Fibroblast of peridontal ligament (primary cell): ENCODE results near the gene IGF1R.

Source experiments
- DNase-seq: peaks from one replicate; pipeline ENCODE4 v3.0.0-alpha.2; 2010; ENCODE audit errors: extremely low read depth

Gene IGF1R

GRCh38 chr15:98775498-98776230 is 127.3 kb downstream of the IGF1R start:
- peak; percentile 62 for DNase-seq

DNA sequence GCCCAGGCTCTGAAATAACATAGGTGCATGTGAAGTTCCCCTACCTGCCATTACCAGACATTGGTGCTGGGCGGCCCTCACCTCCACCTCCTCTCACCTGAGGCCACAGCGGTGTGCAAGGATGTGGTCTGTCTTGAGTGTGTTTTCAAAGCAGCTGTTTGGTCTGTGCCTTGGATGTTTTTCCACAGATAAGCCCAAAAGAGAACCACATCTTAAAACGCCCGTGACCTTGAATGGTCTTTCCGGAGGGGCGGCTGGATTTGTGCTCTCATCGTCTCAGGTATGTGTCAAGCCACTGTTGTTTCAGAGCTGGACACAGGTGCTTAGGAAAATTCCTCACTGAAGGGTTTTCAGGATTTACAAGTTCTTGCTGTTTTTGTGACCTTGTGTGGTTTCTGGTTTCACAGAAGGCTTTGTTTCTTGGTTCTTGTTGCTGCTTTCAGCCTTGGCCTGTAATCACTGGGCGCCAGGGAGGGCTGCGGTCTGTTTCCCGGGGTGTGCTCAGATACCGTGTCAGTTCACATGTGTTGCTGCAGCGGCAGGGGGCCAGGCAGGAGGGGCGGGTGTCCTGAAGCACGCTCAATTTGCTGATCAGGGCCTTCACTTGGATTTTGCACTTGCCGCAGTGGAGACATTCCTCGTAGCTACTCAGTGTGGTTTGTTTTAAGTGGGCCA is 128.4 kb downstream of the IGF1R start:
- peak; percentile 83 for DNase-seq

DNA sequence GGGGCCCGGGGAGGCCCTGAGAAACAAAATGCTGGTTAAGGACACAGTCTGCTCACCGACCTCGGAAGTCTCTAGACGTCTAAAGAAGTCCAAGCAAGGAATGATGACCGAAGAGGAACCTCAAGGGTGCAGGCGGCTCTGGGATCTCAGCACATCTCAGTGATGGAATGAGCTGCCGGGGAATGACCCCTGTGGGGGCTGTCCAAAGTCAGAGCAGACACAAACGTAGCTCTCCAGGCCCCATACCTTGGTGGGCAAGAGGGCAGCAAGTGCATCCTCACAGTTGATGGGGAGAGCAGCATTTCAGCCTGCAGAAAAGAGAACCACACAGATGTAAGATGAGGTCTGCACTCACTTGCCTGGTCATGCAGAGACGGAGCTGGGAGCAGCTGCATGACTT is 129.1 kb downstream of the IGF1R start:
- DNase-seq, result no peak

- no peak for DNase-seq
Measured at GRCh38 chr15:98778263-98778959, 130.1 kb downstream of the IGF1R start.

- DNase-seq, result no peak
Measured at GRCh38 chr15:98778960-98779359, 130.6 kb downstream of the IGF1R start.

- peak; percentile 78 for DNase-seq
Measured at GRCh38 chr15:98779463-98780071, 131.2 kb downstream of the IGF1R start.

DNA sequence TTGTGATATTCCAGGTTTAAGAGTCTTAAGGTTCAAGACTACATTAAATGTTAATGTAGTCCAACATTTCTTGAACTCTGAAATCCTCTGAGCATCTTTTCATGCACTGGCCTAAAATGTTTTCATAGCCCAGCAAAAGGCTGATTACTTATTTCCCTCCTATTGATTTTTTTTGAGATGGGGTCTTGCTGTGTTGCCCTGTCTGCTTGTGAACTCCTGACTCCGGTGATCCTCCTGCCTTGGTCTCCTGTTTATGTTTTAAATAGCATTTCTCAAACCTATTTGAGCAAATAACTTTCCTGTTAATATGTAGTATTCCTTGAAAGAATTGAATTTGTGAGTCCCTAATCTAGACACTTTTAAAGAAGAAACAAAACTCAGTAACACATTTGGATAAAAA is 133.5 kb downstream of the IGF1R start:
- DNase-seq, result no peak

GRCh38 chr15:98782801-98783200 is 134.5 kb downstream of the IGF1R start:
- no peak for DNase-seq

- no peak for DNase-seq
Measured at GRCh38 chr15:98785431-98785806, 137.1 kb downstream of the IGF1R start.

GRCh38 chr15:98785807-98786621 is 137.7 kb downstream of the IGF1R start:
- no peak for DNase-seq

DNA sequence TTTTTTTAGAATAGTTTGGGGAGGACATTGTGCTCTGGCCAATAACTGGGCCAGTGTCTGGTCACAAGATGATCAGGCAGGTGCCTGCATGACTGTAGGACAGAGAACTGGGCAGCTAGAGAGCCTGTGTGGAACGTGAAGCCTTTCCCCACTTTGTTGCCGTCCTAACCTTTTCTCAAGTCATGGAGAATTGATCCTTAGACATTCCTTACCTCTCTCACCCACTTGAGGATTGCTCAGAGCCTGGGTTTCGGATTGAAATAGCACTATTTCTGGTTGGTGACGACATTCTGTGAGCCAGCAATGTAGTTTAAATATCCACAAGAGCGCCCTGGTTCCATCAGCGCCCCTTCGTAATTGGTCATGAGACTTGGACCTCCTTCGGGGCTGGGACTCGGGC is 138.4 kb downstream of the IGF1R start:
- DNase-seq, result no peak

DNA sequence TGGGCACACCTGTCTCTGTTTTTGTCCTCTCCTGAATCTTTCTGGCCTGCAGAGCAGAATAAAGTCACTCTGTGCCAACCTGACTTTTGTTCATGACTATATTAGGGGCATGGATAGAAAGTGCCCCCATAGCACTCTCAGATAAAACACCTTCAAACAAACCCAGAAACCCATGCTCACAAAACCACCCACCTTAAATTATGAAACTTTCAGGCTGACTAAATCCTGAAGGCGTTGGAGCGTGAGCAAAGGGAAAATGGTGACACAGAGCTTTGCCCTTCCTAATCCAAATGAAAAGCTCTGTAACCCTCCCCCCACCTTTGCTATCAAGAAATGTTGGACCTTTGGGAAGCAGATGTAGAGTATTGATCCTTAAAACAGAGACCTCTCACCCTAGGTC is 138.9 kb downstream of the IGF1R start:
- DNase-seq, result no peak

DNA sequence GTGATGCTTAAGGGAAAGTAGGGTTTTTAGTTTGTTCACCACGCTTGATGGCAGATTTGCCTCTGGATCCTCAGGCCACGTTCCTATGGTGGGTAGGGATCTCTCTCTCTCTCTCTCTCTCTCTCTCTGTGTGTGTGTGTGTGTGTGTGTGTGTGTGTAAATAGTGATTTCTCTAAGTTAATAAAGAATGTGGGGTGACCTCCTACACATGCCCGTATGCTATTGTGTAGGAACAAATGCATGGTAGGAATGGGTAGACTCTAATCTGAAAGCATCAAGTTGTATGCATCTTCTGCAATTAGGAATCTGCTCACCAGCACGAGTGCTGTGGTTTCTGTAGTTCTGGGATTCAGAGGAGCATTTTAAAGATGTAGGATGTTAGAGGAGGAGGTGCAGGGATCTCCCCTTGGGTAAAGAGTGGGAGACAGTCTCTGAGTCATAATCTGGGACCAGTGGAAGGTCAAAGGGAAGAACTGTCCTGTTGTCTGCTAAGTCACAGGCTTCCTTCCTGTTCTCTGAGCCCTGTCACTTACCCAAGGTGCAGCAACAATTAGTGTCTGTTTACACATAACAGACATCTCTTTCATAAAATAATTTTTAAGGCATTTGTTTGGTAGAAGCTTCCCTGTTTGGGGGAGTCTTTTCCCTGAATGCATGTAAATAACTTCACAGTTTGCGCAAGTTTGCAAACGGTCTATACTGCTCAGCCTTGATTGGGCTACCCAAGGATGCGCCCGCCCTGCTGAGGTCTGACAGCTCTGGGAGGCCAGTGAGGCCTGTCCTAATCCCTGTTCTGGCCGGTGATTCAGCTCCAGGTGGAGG is 139.8 kb downstream of the IGF1R start:
- DNase-seq, result no peak

GRCh38 chr15:98789020-98789419 is 140.7 kb downstream of the IGF1R start:
- no peak for DNase-seq

DNA sequence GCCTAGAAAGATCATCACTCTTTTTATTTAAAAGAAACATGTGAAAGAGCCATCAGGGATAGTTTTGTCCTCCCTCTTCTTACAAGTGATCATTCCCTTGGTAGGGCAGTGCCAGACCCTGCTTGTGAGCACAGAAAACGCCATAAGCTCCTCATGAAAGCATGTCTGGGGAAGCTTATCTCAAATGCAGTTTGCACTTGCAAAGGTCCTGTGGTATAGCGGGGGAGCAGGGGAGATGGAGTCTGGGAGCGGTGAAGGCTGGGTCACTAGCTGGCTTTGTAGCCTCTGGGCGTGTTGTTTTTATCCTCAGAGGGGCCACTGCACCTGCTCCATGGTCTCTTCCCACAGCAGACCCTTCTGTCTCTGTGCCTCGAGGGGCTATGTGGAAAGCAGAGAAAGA is 141.9 kb downstream of the IGF1R start:
- no peak for DNase-seq

DNA sequence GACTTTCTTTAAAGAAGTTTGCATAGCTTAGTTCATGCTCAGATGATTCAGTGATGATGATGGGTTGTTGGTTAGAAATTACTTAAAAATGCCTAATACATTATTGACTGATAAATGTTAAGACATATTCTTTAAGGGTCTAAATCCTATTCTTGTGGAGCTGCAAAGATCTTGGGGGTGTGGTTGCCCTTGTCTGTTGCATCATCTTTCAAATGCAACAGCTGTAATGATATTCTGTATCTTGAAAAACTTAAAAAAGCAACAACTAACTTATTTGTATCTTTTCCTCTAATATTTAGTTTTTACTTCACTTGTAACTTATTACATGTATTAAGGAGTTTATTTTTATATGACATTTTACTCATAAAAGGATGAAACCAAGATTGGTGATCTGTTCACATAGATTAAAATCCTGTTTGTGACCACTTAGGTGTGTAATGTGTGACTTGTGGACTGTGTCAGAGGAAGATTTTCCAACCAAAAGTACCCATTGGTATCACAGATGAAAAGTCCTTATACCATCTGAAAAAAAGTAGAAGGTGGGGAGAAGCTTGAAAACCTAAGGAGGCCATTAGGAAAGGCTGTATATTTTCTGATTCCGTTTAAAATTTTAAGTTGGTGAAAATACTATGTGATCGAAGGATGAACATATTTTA is 142.8 kb downstream of the IGF1R start:
- peak; percentile 34 for DNase-seq

- DNase-seq, result no peak
Measured at GRCh38 chr15:98792117-98792516, 143.8 kb downstream of the IGF1R start.

DNA sequence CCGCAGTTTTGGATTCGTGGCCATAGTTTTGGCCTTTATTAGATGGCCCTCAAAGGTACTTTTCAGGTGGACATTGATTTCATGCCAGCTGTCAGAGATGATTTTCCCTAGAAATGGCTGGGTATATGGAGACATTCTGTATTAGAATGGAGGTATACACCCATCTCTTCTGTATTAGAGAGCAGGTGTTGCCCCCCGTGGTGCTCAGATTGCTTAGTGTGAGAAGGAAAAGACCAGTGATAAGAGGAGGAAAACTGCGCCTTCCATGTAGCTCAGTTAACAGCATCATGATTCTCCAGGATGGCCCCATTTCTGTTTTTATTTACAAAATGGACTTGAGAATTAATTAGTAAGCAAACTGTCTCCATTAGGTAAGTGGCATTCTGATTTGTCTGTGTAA is 145.9 kb downstream of the IGF1R start:
- DNase-seq, result no peak

- peak; percentile 19 for DNase-seq
Measured at GRCh38 chr15:98794748-98795147, 146.4 kb downstream of the IGF1R start.

DNA sequence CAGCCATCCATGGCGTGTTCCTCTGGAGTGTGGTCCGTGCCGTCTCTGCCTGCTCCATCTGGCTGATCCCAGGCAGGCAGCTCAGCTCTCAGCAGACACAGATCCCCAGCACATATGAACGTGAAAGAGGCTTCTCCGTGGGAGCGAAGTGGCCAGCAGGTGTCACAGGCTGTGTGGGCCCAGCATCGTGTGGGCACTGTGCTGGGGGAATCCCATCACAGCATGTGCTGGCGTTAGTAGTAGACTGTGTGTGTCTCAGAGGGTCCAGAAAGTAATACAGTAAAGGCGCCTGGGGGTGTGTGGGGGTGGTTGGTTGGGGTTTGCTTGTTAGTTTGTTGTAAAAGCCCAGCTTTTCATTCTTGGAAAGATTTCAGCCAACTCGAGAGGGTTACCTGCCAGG is 147.6 kb downstream of the IGF1R start:
- no peak for DNase-seq
